ENCODE measurements around the gene HOXA11. TPM values are rescaled to one million over a fixed set of nuclear protein-coding genes. Genes with fewer than 3 reads are reported as not detected.

Gene HOXA11
- polyA plus RNA-seq, 1 of the 3 experiments (the other 2 are of a cell fraction): not detected

DNA sequence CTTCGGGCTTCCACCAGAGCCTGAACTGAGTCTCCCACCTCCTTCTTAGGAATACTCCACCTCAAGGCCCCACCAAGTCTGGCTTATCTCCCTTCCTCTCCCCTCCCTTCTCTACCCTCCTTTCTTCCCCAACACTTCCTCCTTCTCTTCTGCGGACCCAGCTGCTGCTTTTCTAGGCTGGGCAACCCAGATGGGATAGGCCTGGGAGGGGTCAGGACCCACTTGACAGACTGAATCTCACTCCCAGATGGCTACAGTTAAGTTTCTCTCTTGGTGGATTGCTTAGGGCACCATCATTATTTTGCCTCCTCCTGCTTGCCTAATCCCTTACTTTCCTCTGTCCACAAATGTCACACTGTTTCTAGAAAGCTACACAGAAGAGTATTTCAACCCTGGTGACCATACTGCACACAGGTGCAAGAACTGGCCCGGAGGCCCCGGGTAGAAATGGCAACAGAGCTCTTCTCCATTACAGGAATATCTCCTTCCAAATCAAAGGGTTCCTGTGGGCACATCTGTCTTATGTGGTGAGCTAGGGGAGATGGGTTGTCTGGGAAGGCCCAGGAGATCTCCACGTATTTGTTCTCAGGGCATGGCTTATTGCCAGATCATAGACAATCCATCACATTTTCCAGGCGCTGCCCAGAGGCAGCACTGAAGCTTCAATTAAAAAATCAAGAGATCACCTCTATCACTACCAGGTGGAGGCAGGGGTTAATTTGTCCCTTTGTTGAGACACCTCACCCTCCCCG lies 5.1 kb upstream of the HOXA11 start:
- Histone ChIP-seq H3K27me3 (ENCODE audit: insufficient read depth) (peaks cover 98% of the 10 kb centered on the region), H3K9me2 (no peaks in the 10 kb centered on the region), H3K27ac (ENCODE audit: low read depth in 2 of 2, low read length in 1 of 2) (no peak overlapping the region), H3K36me3 (replicated peaks in 1 of 2; ENCODE audit: control insufficient read depth in 1 of 2, insufficient read depth in 2 of 2, low read length in 1 of 2) (no peaks in the 10 kb centered on the region), H3K4me2 (no peak overlapping the region), H2AFZ (ENCODE audit: low read depth) (no peak overlapping the region), H4K20me1 (ENCODE audit: insufficient read depth) (peaks cover 30% of the 10 kb centered on the region), H3K4me3 (ENCODE audit: low read depth in 2 of 2, low read length in 1 of 2) (no peak overlapping the region), H3K79me2 (ENCODE audit: insufficient read depth) (no peaks in the 10 kb centered on the region), H3F3A (replicated peaks; ENCODE audit: insufficient read depth) (peaks cover 11% of the 10 kb centered on the region), H3K4me1 (ENCODE audit: control insufficient read depth in 1 of 2, insufficient read depth in 2 of 2, low read depth in 1 of 2, low read length in 1 of 2) (peaks cover 0 to 4% of the 10 kb centered on the region in 2 experiments; a peak in 1 of 4 replicates), H3K9ac (no peak overlapping the region), H3K9me3 (no peaks in the 10 kb centered on the region)
- TF ChIP-seq TCF12 (IDR thresholded peaks at IDR 0.05) (no peak), RAD21 (IDR thresholded peaks at IDR 0.05; ENCODE audit: low read length) (no peak), SIN3A (IDR thresholded peaks at IDR 0.05; ENCODE audit: borderline replicate concordance, low read depth, low read length) (no peak), NFIC (IDR thresholded peaks at IDR 0.05; ENCODE audit: borderline replicate concordance) (no peak), FOXM1 (IDR thresholded peaks at IDR 0.05; ENCODE audit: low read depth) (no peak), EP300 (IDR thresholded peaks at IDR 0.05; ENCODE audit: borderline replicate concordance in 1 of 2, low read depth in 1 of 2, low read length in 1 of 2) (no peak), YY1 (IDR thresholded peaks at IDR 0.05; ENCODE audit: low read depth) (no peak), NRF1 (IDR thresholded peaks at IDR 0.05; ENCODE audit: low read depth, low read length) (no peak), RXRA (IDR thresholded peaks at IDR 0.05; ENCODE audit: borderline replicate concordance, low read depth) (no peak), FOXJ3 (CRISPR knock-in tag; IDR thresholded peaks at IDR 0.05) (no peak), RFX5 (IDR thresholded peaks at IDR 0.05; ENCODE audit: low read length) (no peak), GATA2 (CRISPR knock-in tag; IDR thresholded peaks at IDR 0.05) (no peak), RCOR1 (IDR thresholded peaks at IDR 0.05; ENCODE audit: low read length) (no peak)
- TF ChIP-seq, protein P1, sequence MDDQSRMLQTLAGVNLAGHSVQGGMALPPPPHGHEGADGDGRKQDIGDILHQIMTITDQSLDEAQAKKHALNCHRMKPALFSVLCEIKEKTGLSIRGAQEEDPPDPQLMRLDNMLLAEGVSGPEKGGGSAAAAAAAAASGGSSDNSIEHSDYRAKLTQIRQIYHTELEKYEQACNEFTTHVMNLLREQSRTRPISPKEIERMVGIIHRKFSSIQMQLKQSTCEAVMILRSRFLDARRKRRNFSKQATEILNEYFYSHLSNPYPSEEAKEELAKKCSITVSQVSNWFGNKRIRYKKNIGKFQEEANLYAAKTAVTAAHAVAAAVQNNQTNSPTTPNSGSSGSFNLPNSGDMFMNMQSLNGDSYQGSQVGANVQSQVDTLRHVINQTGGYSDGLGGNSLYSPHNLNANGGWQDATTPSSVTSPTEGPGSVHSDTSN (IDR thresholded peaks at IDR 0.05): no peak
- TF ChIP-seq, protein P2, sequence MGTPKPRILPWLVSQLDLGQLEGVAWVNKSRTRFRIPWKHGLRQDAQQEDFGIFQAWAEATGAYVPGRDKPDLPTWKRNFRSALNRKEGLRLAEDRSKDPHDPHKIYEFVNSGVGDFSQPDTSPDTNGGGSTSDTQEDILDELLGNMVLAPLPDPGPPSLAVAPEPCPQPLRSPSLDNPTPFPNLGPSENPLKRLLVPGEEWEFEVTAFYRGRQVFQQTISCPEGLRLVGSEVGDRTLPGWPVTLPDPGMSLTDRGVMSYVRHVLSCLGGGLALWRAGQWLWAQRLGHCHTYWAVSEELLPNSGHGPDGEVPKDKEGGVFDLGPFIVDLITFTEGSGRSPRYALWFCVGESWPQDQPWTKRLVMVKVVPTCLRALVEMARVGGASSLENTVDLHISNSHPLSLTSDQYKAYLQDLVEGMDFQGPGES (IDR thresholded peaks at IDR 0.05; ENCODE audit: low read depth, low read length): no peak
- TF ChIP-seq, protein P3, sequence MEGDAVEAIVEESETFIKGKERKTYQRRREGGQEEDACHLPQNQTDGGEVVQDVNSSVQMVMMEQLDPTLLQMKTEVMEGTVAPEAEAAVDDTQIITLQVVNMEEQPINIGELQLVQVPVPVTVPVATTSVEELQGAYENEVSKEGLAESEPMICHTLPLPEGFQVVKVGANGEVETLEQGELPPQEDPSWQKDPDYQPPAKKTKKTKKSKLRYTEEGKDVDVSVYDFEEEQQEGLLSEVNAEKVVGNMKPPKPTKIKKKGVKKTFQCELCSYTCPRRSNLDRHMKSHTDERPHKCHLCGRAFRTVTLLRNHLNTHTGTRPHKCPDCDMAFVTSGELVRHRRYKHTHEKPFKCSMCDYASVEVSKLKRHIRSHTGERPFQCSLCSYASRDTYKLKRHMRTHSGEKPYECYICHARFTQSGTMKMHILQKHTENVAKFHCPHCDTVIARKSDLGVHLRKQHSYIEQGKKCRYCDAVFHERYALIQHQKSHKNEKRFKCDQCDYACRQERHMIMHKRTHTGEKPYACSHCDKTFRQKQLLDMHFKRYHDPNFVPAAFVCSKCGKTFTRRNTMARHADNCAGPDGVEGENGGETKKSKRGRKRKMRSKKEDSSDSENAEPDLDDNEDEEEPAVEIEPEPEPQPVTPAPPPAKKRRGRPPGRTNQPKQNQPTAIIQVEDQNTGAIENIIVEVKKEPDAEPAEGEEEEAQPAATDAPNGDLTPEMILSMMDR (IDR thresholded peaks at IDR 0.05): no peak
- TF ChIP-seq, protein P4, sequence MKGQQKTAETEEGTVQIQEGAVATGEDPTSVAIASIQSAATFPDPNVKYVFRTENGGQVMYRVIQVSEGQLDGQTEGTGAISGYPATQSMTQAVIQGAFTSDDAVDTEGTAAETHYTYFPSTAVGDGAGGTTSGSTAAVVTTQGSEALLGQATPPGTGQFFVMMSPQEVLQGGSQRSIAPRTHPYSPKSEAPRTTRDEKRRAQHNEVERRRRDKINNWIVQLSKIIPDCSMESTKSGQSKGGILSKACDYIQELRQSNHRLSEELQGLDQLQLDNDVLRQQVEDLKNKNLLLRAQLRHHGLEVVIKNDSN (IDR thresholded peaks at IDR 0.05; ENCODE audit: borderline replicate concordance, low read depth): no peak
- TF ChIP-seq, protein P5, sequence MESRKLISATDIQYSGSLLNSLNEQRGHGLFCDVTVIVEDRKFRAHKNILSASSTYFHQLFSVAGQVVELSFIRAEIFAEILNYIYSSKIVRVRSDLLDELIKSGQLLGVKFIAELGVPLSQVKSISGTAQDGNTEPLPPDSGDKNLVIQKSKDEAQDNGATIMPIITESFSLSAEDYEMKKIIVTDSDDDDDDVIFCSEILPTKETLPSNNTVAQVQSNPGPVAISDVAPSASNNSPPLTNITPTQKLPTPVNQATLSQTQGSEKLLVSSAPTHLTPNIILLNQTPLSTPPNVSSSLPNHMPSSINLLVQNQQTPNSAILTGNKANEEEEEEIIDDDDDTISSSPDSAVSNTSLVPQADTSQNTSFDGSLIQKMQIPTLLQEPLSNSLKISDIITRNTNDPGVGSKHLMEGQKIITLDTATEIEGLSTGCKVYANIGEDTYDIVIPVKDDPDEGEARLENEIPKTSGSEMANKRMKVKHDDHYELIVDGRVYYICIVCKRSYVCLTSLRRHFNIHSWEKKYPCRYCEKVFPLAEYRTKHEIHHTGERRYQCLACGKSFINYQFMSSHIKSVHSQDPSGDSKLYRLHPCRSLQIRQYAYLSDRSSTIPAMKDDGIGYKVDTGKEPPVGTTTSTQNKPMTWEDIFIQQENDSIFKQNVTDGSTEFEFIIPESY (IDR thresholded peaks at IDR 0.05; ENCODE audit: borderline replicate concordance, low read depth): no peak
- TF ChIP-seq, protein P6, sequence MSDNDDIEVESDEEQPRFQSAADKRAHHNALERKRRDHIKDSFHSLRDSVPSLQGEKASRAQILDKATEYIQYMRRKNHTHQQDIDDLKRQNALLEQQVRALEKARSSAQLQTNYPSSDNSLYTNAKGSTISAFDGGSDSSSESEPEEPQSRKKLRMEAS (IDR thresholded peaks at IDR 0.05; ENCODE audit: low read depth): no peak
- TF ChIP-seq, protein P7, sequence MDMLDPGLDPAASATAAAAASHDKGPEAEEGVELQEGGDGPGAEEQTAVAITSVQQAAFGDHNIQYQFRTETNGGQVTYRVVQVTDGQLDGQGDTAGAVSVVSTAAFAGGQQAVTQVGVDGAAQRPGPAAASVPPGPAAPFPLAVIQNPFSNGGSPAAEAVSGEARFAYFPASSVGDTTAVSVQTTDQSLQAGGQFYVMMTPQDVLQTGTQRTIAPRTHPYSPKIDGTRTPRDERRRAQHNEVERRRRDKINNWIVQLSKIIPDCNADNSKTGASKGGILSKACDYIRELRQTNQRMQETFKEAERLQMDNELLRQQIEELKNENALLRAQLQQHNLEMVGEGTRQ (IDR thresholded peaks at IDR 0.05; ENCODE audit: borderline replicate concordance, low read depth, low read length): no peak
- CTCF ChIA-PET: interaction anchor here (0.6 to 10.7 kb wide), 15 partner anchors 8 to 1914 kb away, joined by 3 to 84 read pairs (median 8); partner anchors contain the start of gene HOXA13
- WGBS (ENCODE audit: low lambda C conversion rate): 15% methylated on average over 7 of the region's 7 CpGs
- POLR2A ChIA-PET: no interaction called here
- no peak for DNase-seq
